ENCODE results near the gene MARCHF6. TPM values are rescaled to one million over a fixed set of nuclear protein-coding genes. Genes with fewer than 3 reads are reported as not detected.

The MARCHF6 gene
- total RNA-seq, 3 donors from 2014 or later, result 90.8 to 123 (median 121) TPM

GRCh38 chr5:10354048-10354872 is 765 bp downstream of the MARCHF6 start:
- H3K27ac ChIP-seq, result peak overlapping the region; percentile 95 to 99
- intact Hi-C loops (cut with DNase I; ENCODE audit: low total_unique reads), result no loop called here
- no peaks in the 10 kb centered on the region for H3K36me3 ChIP-seq
- peak overlapping the region; percentile 77 to 99 (median 97) for H3K4me3 ChIP-seq
- H3K27me3 ChIP-seq, result no peaks in the 10 kb centered on the region
- DNase-seq (ENCODE audit: low spot score in 2 of 2), result peak in 1 of 2 donors; percentile 40
- no peak for TF ChIP-seq POLR2A (IDR thresholded peaks at IDR 0.05)
- TF ChIP-seq CTCF (IDR thresholded peaks at IDR 0.05), result no peak
- no peak for TF ChIP-seq POLR2AphosphoS5 (IDR thresholded peaks at IDR 0.05)
- H3K9me3 ChIP-seq, result no peaks in the 10 kb centered on the region
- no peaks in the 10 kb centered on the region for H3K4me1 ChIP-seq

- Histone ChIP-seq H3K9me3 (no peaks in the 10 kb centered on the region), H3K4me1 (no peaks in the 10 kb centered on the region), H3K27me3 (no peaks in the 10 kb centered on the region), H3K27ac (peak overlapping the region; percentile 28 to 99), H3K4me3 (peak overlapping the region; percentile 77 to 99 (median 97)), H3K36me3 (no peaks in the 10 kb centered on the region)
- TF ChIP-seq POLR2A (IDR thresholded peaks at IDR 0.05), result no peak
- no peak for TF ChIP-seq CTCF (IDR thresholded peaks at IDR 0.05)
- TF ChIP-seq POLR2AphosphoS5 (IDR thresholded peaks at IDR 0.05), result no peak
- intact Hi-C loops (cut with DNase I; ENCODE audit: low total_unique reads), result no loop called here
- DNase-seq (ENCODE audit: low spot score in 2 of 2), result no peak
Measured at GRCh38 chr5:10355071-10355889, 1.8 kb downstream of the MARCHF6 start.

GRCh38 chr5:10358999-10359398 is 5.5 kb downstream of the MARCHF6 start:
- H3K36me3 ChIP-seq, result no peaks in the 10 kb centered on the region
- DNase-seq (ENCODE audit: low spot score in 2 of 2), result no peak
- H3K4me1 ChIP-seq, result no peaks in the 10 kb centered on the region
- TF ChIP-seq POLR2A (IDR thresholded peaks at IDR 0.05) (no peak), POLR2AphosphoS5 (IDR thresholded peaks at IDR 0.05) (no peak), CTCF (IDR thresholded peaks at IDR 0.05) (no peak)
- intact Hi-C loops (cut with DNase I; ENCODE audit: low total_unique reads), result no loop called here
- no peak overlapping the region for H3K4me3 ChIP-seq
- no peaks in the 10 kb centered on the region for H3K9me3 ChIP-seq
- no peaks in the 10 kb centered on the region for H3K27me3 ChIP-seq
- H3K27ac ChIP-seq, result no peak overlapping the region

GRCh38 chr5:10360686-10361085 is 7.2 kb downstream of the MARCHF6 start:
- no peaks in the 10 kb centered on the region for H3K27me3 ChIP-seq
- H3K9me3 ChIP-seq, result no peaks in the 10 kb centered on the region
- DNase-seq (ENCODE audit: low spot score in 2 of 2), result no peak
- H3K4me1 ChIP-seq, result no peaks in the 10 kb centered on the region
- no peak overlapping the region for H3K27ac ChIP-seq
- H3K36me3 ChIP-seq, result no peaks in the 10 kb centered on the region
- TF ChIP-seq POLR2AphosphoS5 (IDR thresholded peaks at IDR 0.05) (no peak), CTCF (IDR thresholded peaks at IDR 0.05) (no peak), POLR2A (IDR thresholded peaks at IDR 0.05) (no peak)
- H3K4me3 ChIP-seq, result no peak overlapping the region
- intact Hi-C loops (cut with DNase I; ENCODE audit: low total_unique reads), result no loop called here
